ENCODE results near the gene INSM1.

DNA sequence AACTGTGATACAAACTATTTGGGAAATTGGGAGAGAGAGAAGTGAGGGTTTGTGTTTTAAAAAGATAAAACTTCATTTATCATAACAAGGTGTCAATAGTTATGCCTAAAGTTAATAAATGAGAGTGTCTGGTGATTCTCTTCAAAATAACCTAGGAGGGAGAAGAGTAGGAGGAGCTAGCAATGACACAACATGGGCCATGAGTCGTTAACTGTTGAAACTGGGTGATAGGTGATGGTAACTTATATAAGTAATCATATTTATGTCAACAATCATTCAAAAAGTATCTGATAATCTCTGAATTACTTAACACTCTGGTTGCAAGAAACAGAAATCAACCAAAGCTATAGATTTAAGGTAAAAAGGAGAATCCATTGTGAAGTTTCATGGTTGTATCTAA lies 46.8 kb upstream of the INSM1 start:
- TF ChIP-seq POLR2A (IDR thresholded peaks at IDR 0.05): no peak
- TF ChIP-seq, protein P1, sequence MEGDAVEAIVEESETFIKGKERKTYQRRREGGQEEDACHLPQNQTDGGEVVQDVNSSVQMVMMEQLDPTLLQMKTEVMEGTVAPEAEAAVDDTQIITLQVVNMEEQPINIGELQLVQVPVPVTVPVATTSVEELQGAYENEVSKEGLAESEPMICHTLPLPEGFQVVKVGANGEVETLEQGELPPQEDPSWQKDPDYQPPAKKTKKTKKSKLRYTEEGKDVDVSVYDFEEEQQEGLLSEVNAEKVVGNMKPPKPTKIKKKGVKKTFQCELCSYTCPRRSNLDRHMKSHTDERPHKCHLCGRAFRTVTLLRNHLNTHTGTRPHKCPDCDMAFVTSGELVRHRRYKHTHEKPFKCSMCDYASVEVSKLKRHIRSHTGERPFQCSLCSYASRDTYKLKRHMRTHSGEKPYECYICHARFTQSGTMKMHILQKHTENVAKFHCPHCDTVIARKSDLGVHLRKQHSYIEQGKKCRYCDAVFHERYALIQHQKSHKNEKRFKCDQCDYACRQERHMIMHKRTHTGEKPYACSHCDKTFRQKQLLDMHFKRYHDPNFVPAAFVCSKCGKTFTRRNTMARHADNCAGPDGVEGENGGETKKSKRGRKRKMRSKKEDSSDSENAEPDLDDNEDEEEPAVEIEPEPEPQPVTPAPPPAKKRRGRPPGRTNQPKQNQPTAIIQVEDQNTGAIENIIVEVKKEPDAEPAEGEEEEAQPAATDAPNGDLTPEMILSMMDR (IDR thresholded peaks at IDR 0.05 in 4 of 5, conservative IDR thresholded peaks at IDR 0.05 in 1 of 5): no peak

Measured in gastrocnemius medialis (tissue), 4 donors.